ENCODE measurements around the gene ZNF219. TPM values are rescaled to one million over a fixed set of nuclear protein-coding genes. Genes with fewer than 3 reads are reported as not detected.

ZNF219 gene
- polyA plus RNA-seq, 1 donor from 2014 or later = 40.6 TPM

DNA sequence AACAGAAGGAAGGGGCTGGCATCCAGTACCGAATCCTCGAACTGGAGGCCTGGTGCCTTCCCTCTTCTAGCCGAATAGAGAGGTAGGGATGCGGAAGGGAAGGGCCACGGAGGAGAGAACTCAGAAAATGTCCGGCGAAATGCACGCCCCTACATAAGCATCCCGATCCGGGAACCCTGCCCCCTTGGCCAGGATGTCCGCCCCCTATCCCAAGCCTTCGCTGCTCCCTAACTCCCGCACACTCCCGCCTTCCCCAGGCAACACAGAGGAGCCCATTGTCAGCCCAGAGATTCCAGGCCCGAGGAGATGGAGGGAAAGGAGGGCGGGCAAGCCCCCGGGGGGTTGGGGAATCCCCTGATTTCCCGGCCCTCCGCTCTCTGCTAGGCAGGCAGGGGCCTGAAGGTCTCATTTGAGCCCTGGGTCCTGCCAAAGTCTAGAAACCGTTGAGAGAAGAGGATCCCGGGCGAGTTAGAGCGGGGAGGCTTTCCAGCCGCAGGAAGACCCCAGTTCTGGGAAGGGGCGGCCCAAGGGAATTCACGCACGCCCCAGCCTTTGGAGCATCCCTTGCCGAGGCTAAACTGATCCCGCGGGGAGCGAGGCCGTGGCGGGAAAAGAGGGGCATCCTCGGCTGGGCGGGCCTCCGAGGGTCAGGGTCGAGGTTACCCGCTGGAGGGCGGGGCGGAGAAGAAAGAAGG is 28.9 kb downstream of the ZNF219 start:
- H3K79me2 ChIP-seq (replicated peaks; ENCODE audit: insufficient read depth, low read length) = peaks cover 7% of the 10 kb centered on the region
- H3F3A ChIP-seq (ENCODE audit: insufficient read depth, low read length, poor library complexity, severe bottlenecking) = peaks cover 4% of the 10 kb centered on the region
- peak overlapping the region; percentile 78 for H3K4me3 ChIP-seq (ENCODE audit: low read length)
- no peaks in the 10 kb centered on the region for H4K20me1 ChIP-seq (ENCODE audit: insufficient read depth)
- H3K4me2 ChIP-seq (ENCODE audit: low read length) = peak overlapping the region; percentile 86
- no peaks in the 10 kb centered on the region for H3K27me3 ChIP-seq (ENCODE audit: insufficient read depth, low read depth, low read length)
- H3K36me3 ChIP-seq (ENCODE audit: insufficient read depth, low read length) = no peaks in the 10 kb centered on the region
- H3K9me3 ChIP-seq (ENCODE audit: low read length) = no peaks in the 10 kb centered on the region
- no peak for TF ChIP-seq SMC3 (conservative IDR thresholded peaks at IDR 0.05; ENCODE audit: poor library complexity)
- TF ChIP-seq EP300 (conservative IDR thresholded peaks at IDR 0.05; ENCODE audit: poor library complexity, severe bottlenecking) = no peak
- TF ChIP-seq CTCF (IDR thresholded peaks at IDR 0.05; ENCODE audit: poor library complexity, severe bottlenecking) = no peak
- TF ChIP-seq POLR2AphosphoS5 (IDR thresholded peaks at IDR 0.05) = no peak
- TF ChIP-seq MXI1 (conservative IDR thresholded peaks at IDR 0.05; ENCODE audit: poor library complexity, severe bottlenecking) = no peak
- peak; percentile 54 for TF ChIP-seq REST (IDR thresholded peaks at IDR 0.05; ENCODE audit: borderline replicate concordance)
- H3K27ac ChIP-seq (ENCODE audit: low read length) = peak overlapping the region; percentile 88
- H2AFZ ChIP-seq (ENCODE audit: low read depth, low read length) = peak overlapping the region; percentile 88
- H3K9me2 ChIP-seq (ENCODE audit: insufficient read depth, low read length) = no peaks in the 10 kb centered on the region
- H3K9ac ChIP-seq (ENCODE audit: low read length) = peak overlapping the region; percentile 92

DNA sequence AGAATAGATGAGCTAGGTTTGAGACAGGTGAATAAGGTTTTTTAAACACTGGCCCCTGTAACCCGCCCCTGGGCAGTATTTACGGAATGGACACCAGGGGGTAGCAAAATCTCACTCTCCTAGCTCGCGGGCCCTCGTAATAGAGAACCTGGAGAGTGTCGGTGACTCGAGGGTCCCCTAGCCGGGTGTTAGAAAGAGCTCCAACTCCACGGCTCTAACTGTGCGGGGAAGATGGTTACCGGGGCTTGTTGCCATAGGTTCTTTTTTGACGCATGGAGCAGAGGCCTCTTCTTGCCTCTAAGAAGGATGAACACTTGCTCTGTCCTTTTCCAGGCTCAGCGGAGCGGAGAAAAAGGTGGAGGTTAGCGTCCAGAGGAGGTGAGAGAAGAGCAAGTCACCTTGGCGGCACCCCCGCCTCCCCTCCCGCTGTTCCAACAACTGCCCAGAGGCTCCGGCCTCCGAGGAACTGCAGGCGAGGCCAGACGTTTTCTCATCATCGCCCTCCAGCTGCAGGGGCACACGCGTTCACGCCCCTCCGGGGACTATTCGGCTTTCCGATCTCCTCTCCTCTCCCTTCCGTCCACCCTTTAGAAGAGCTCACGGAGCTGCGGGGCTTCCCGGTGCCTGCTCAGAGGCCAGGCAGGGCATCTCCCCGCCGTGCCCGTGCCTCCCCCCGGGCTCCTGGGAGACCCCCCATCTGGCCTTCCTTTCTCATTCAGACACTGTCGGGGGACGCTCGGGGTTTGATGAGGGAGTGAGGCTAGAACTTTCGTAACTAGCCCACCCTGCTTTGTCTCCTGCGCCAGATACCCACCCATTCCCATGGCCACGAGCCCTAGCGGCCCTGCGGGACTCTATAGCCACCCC is 29.7 kb downstream of the ZNF219 start:
- peaks cover 7% of the 10 kb centered on the region for H3K79me2 ChIP-seq (replicated peaks; ENCODE audit: insufficient read depth, low read length)
- no peaks in the 10 kb centered on the region for H4K20me1 ChIP-seq (ENCODE audit: insufficient read depth)
- TF ChIP-seq SMC3 (conservative IDR thresholded peaks at IDR 0.05; ENCODE audit: poor library complexity) = peak; percentile 86
- TF ChIP-seq RAD21 (conservative IDR thresholded peaks at IDR 0.05) = peak; percentile 82
- TF ChIP-seq POLR2AphosphoS5 (IDR thresholded peaks at IDR 0.05) = no peak
- TF ChIP-seq MXI1 (conservative IDR thresholded peaks at IDR 0.05; ENCODE audit: poor library complexity, severe bottlenecking) = peak; percentile 5
- peak; percentile 73 for TF ChIP-seq CTCF (IDR thresholded peaks at IDR 0.05; ENCODE audit: poor library complexity, severe bottlenecking)
- TF ChIP-seq REST (IDR thresholded peaks at IDR 0.05; ENCODE audit: borderline replicate concordance) = no peak
- peak overlapping the region; percentile 78 for H3K4me3 ChIP-seq (ENCODE audit: low read length)
- no peaks in the 10 kb centered on the region for H3K36me3 ChIP-seq (ENCODE audit: insufficient read depth, low read length)
- peak overlapping the region; percentile 88 for H2AFZ ChIP-seq (ENCODE audit: low read depth, low read length)
- no peaks in the 10 kb centered on the region for H3K9me2 ChIP-seq (ENCODE audit: insufficient read depth, low read length)
- H3F3A ChIP-seq (ENCODE audit: insufficient read depth, low read length, poor library complexity, severe bottlenecking) = peaks cover 4% of the 10 kb centered on the region
- H3K27ac ChIP-seq (ENCODE audit: low read length) = peak overlapping the region; percentile 88
- H3K4me2 ChIP-seq (ENCODE audit: low read length) = peak overlapping the region; percentile 86
- H3K27me3 ChIP-seq (ENCODE audit: insufficient read depth, low read depth, low read length) = no peaks in the 10 kb centered on the region
- H3K9ac ChIP-seq (ENCODE audit: low read length) = peak overlapping the region; percentile 92
- no peaks in the 10 kb centered on the region for H3K9me3 ChIP-seq (ENCODE audit: low read length)

Measured in neural cell (in vitro differentiated cells).